IPS-18c (cell line): Measurements from ENCODE around the gene TMEM186.
"Not testable (repeated sequence)": the region's sequence is repeated elsewhere in the genome, so short reads cannot be mapped to it uniquely, and the experiment has no call there.

Experiments used
- H3K4me3 ChIP-seq: 2 replicates; pipeline ENCODE4 v1.7.0; 2013; ENCODE audit warnings: low read depth, mild to moderate bottlenecking, low read length, moderate library complexity; ENCODE audit not compliant: insufficient read depth
- H3K9me3 ChIP-seq: one replicate; pipeline ENCODE4 v1.6.1; 2013; ENCODE audit warnings: mild to moderate bottlenecking, low read length, moderate library complexity; ENCODE audit not compliant: control insufficient read depth, insufficient read depth

Gene TMEM186

GRCh38 chr16:8795091-8795490, 2.3 kb downstream of the TMEM186 start:
- Histone ChIP-seq H3K9me3 (no peaks in the 10 kb centered on the region), H3K4me3 (no peak overlapping the region)

DNA sequence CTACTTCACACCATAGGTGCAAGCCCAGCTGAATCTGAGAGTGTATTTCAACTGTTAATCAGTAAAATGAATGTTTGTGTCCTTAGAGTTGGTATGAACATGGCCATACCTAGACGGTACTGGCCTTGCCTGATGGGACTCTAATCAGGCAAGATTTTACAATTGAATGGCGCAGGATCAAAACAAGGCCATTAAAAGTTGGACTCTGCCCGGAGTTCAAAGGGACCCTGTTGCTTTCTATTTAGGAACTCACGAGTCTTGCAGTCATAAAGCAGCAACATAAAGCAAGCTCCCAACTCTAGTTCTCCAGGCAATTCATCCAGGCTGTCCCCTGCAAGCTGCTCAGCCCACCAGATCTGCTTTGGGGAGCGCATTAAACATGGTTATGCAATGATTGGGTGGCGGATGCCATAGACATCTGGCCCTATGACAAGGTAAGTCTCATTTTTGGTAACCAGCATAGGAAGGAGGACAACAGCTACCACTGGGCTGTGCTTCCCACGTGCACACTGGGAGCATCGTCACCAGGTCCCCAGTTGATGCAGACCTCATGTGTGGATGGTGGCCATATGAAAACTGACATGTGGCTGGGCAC, 8.8 kb downstream of the TMEM186 start:
- H3K9me3 ChIP-seq, result no peaks in the 10 kb centered on the region
- H3K4me3 ChIP-seq, result no peak overlapping the region

- H3K4me3 ChIP-seq, H3K9me3 ChIP-seq: not testable (repeated sequence)
Observed at GRCh38 chr16:8786316-8786715, 11.1 kb downstream of the TMEM186 start.

DNA sequence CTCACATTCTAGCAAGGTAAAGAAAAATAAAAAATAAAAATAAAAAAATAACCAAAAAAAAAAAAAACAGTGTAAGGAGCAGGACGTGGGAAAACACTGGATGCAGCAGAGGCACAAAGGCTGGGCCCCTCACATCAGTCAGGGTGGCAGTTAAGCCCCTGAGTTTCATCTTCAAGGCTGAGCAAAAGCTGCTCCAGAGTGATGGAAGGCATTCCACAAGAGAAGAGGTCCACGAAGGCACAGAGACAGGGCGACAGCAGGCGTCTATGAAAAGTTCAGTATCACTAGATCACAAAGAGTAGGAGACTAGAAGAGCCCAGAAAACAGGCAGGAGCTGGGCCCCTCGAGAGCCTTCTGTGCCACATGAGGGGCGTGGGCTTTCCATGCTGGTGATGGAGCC, 12.0 kb downstream of the TMEM186 start:
- Histone ChIP-seq H3K9me3 (no peaks in the 10 kb centered on the region), H3K4me3 (no peak overlapping the region)

GRCh38 chr16:8782673-8783072, 14.8 kb downstream of the TMEM186 start:
- Histone ChIP-seq H3K9me3 (no peaks in the 10 kb centered on the region), H3K4me3 (no peak overlapping the region)

GRCh38 chr16:8781797-8782196, 15.6 kb downstream of the TMEM186 start:
- Histone ChIP-seq H3K4me3 (no peak overlapping the region), H3K9me3 (no peaks in the 10 kb centered on the region)

GRCh38 chr16:8777217-8777616, 20.2 kb downstream of the TMEM186 start:
- H3K4me3 ChIP-seq, result no peak overlapping the region
- no peaks in the 10 kb centered on the region for H3K9me3 ChIP-seq

- H3K4me3 ChIP-seq, result no peak overlapping the region
- no peaks in the 10 kb centered on the region for H3K9me3 ChIP-seq
Observed at GRCh38 chr16:8776129-8776584, 21.3 kb downstream of the TMEM186 start.

GRCh38 chr16:8775359-8775758, 22.1 kb downstream of the TMEM186 start:
- H3K4me3 ChIP-seq, result no peak overlapping the region
- no peaks in the 10 kb centered on the region for H3K9me3 ChIP-seq

GRCh38 chr16:8774208-8774607, 23.2 kb downstream of the TMEM186 start:
- H3K9me3 ChIP-seq, result no peaks in the 10 kb centered on the region
- H3K4me3 ChIP-seq, result no peak overlapping the region

GRCh38 chr16:8773537-8773936, 23.9 kb downstream of the TMEM186 start:
- Histone ChIP-seq H3K9me3 (no peaks in the 10 kb centered on the region), H3K4me3 (no peak overlapping the region)

DNA sequence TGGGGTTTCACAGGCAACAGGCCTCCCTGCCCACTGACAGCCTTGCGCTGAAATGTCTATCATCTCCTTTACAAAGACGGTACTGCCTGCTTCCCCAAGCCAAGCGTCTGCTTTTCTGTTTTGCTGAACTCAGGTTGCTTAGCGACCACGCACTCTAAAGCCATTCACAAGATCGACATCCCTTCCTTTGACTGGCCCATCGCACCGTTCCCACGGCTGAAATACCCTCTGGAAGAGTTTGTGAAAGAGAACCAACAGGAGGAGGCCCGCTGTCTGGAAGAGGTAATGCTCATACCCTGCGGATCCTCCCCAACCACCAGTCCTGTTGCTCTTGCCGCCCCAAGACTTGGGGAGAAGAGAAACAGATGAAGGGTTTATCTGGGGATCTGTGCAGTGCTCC, 28.7 kb downstream of the TMEM186 start:
- H3K4me3 ChIP-seq, result no peak overlapping the region
- no peaks in the 10 kb centered on the region for H3K9me3 ChIP-seq

DNA sequence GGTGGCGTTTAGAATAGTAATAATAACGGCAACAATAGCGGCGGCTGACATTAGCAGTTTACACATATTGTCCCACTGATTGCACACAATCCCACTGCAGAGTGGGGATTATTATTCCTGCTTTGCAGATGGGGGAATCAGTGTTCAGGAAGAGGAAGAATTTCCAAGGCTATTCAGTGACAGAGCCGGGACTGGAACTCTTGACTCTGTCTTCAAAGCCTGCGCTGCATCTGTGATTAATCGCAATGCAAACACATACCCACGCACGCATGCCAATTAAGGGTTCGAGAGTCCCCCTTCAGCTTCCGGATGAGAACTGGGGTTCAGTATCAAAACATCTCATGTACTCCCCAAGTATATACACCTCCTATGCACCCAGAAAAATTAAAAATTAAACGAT, 29.2 kb downstream of the TMEM186 start:
- H3K4me3 ChIP-seq, result no peak overlapping the region

GRCh38 chr16:8767176-8767575, 30.3 kb downstream of the TMEM186 start:
- no peak overlapping the region for H3K4me3 ChIP-seq
- H3K9me3 ChIP-seq, result no peaks in the 10 kb centered on the region

More for the DNA sequence above, 29.2 kb downstream of the TMEM186 start:
- no peaks in the 10 kb centered on the region for H3K9me3 ChIP-seq

GRCh38 chr16:8764525-8765250, 32.8 kb downstream of the TMEM186 start:
- no peaks in the 10 kb centered on the region for H3K9me3 ChIP-seq
- H3K4me3 ChIP-seq, result no peak overlapping the region

GRCh38 chr16:8763899-8764298, 33.5 kb downstream of the TMEM186 start:
- Histone ChIP-seq H3K9me3 (no peaks in the 10 kb centered on the region), H3K4me3 (no peak overlapping the region)

DNA sequence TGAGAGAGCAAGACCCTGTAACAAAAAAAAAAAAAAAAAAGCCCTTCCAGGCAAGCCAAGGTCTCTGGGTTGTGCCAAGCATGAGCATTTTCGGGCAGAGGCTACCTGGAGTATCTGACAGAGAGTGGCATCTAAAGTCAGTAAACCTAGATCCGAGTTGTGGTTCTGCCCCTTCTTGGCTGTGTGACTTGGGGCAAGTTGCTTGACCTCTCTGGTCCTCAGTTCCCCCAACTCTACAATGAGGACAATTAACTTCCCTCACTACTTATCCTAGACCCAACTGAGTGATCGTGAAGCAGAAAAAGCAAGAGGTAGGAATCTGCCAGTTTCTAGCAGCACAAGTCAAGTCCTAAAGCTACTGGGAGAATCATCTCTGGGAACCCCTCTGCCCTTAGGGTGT, 34.4 kb downstream of the TMEM186 start:
- Histone ChIP-seq H3K4me3 (no peak overlapping the region), H3K9me3 (no peaks in the 10 kb centered on the region)

DNA sequence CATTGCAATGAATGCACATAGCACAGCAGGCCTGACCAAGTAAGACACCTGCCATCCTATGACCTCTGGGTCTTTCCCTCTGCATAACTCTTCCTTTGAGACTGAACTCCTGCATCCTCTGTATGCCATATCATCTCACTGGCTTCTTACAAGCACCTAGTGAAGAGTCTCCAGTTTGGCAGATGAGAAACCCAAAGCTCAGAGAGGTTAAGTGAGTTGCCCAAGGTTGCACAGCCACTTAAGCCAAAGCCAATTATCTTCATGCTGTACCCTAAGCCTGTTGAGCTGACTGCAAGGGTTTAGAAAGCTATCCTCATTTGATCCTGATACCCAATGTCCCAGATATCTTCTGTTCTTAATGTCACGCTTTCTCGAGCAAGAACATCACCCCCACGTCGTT, 35.2 kb downstream of the TMEM186 start:
- no peak overlapping the region for H3K4me3 ChIP-seq
- no peaks in the 10 kb centered on the region for H3K9me3 ChIP-seq

- H3K9me3 ChIP-seq, result no peaks in the 10 kb centered on the region
- H3K4me3 ChIP-seq, result no peak overlapping the region
Observed at GRCh38 chr16:8761078-8761477, 36.4 kb downstream of the TMEM186 start.
